HepG2 (cell line): ENCODE results near the gene NUDT8. TPM values are rescaled to one million over a fixed set of nuclear protein-coding genes. Genes with fewer than 3 reads are reported as not detected.

ENCODE experiments used
- ATAC-seq: fragments of 200-7000 bp; cut with Tn5 transposase; 3 replicates; pipeline ENCODE4 v1.9.1; 2020; ENCODE audit warnings: mild to moderate bottlenecking, moderate library complexity
- BruUV-seq: library from RNA; stranded (reverse); fragments of 400-500 nt; replicated peaks from 2 replicates; lab custom pipeline; 2021; lab: Mats Ljungman, UMichigan
- CTCF ChIA-PET: fragments of 300-600 bp; formaldehyde crosslinking; extraction: SDS; loops from one replicate; lab custom pipeline; 2021; ENCODE audit warnings: low total read pairs, inconsistent platforms, low intra/inter-chr PET ratio; lab: Yijun Ruan, JAX
- POLR2A ChIA-PET: fragments of 350-600 bp; sonication (Branson Sonifier 250); formaldehyde crosslinking; loops from one replicate; lab custom pipeline; 2020; ENCODE audit warnings: antibody characterized with exemption, inconsistent platforms; lab: Yijun Ruan, JAX
- DNase-seq: peaks from one replicate; pipeline ENCODE4 v3.0.0-alpha.2; 2015; ENCODE audit warnings: low spot score
- FAIRE-seq: peaks from 3 replicates; lab custom pipeline; 2011; peaks lifted over from hg19 to GRCh38; lab: Jason Lieb, UNC
- H2AFZ ChIP-seq: one replicate; pipeline ENCODE4 v1.6.1; 2011; ENCODE audit warnings: low read length, inconsistent platforms
- H3K27ac ChIP-seq: fragments of 300-600 bp; 3 replicates; pipeline ENCODE4 v1.8.0; 2011; ENCODE audit warnings: mixed run types, mild to moderate bottlenecking, mixed read lengths, low read length, inconsistent platforms; ENCODE audit not compliant: insufficient read depth; ENCODE audit errors: extremely low read length
- H3K27me3 ChIP-seq, 2 experiments: fragments of 200-600 bp in 1 of 2; 2 replicates in 1 of 2; 3 replicates in 1 of 2; pipeline versions ENCODE4 v1.6.0 to v1.8.0; 2011; ENCODE audit warnings: low read length in 2 of 2, mild to moderate bottlenecking in 2 of 2, moderate library complexity in 2 of 2, inconsistent platforms in 1 of 2; ENCODE audit not compliant: insufficient read depth in 2 of 2, control insufficient read depth in 1 of 2
- H3K36me3 ChIP-seq, 2 experiments: fragments of 200-600 bp in 1 of 2; replicated peaks in 1 of 2; 2 replicates in 1 of 2; 3 replicates in 1 of 2; pipeline versions ENCODE4 v1.5.1 to v1.8.0; 2011; ENCODE audit warnings: low read length in 2 of 2, inconsistent platforms in 1 of 2; ENCODE audit not compliant: insufficient read depth in 2 of 2, control insufficient read depth in 1 of 2
- H3K4me1 ChIP-seq: 2 replicates; pipeline ENCODE4 v1.5.1; 2012; ENCODE audit warnings: low read length, inconsistent platforms; ENCODE audit not compliant: insufficient read depth
- H3K4me2 ChIP-seq: 2 replicates; pipeline ENCODE4 v1.6.0; 2011; ENCODE audit warnings: low read depth, low read length, inconsistent platforms
- H3K4me3 ChIP-seq, 3 experiments: fragments of 200-600 bp in 1 of 3; sonication (generic), shearing (Covaris generic) in 1 of 3; replicated peaks in 1 of 3; 2 replicates each; pipeline ENCODE4 v1.5.1; 2011 to 2016; ENCODE audit warnings: low read length in 3 of 3, inconsistent platforms in 2 of 3, low read depth in 2 of 3, mild to moderate bottlenecking in 2 of 3, control low read depth in 1 of 3, mixed read lengths in 1 of 3; ENCODE audit not compliant: insufficient read depth in 1 of 3
- H3K79me2 ChIP-seq: one replicate; pipeline ENCODE4 v1.6.1; 2011; ENCODE audit warnings: low read length, inconsistent platforms; ENCODE audit not compliant: insufficient read depth
- H3K9ac ChIP-seq: 2 replicates; pipeline ENCODE4 v1.6.0; 2011; ENCODE audit warnings: mild to moderate bottlenecking, low read depth, low read length, inconsistent platforms; ENCODE audit not compliant: insufficient read depth
- H3K9me3 ChIP-seq: 2 replicates; pipeline ENCODE4 v1.5.1; 2012; ENCODE audit warnings: mild to moderate bottlenecking, low read length
- H4K20me1 ChIP-seq: 2 replicates; pipeline ENCODE4 v1.6.0; 2011; ENCODE audit warnings: inconsistent platforms, mild to moderate bottlenecking, low read length, moderate library complexity; ENCODE audit not compliant: insufficient read depth
- ATF1 ChIP-seq: IDR thresholded peaks from 2 replicates; pipeline ENCODE4 v1.6.1; 2016; ENCODE audit warnings: mild to moderate bottlenecking, control low read depth
- CHD2 ChIP-seq: IDR thresholded peaks from 2 replicates; pipeline ENCODE4 v1.6.1; 2011; ENCODE audit warnings: low read depth, low read length, improper control_type of control experiment
- E2F5 ChIP-seq: sonication (generic); formaldehyde crosslinking; conservative IDR thresholded peaks from 2 replicates; pipeline ENCODE4 v1.4.0; 2020; ENCODE audit warnings: missing genetic modification reagents
- JDP2 ChIP-seq: sonication (generic); formaldehyde crosslinking; IDR thresholded peaks from 2 replicates; pipeline ENCODE4 v1.8.1; 2022; ENCODE audit warnings: missing genetic modification reagents, borderline replicate concordance
- KDM4B ChIP-seq: sonication (generic); formaldehyde crosslinking; IDR thresholded peaks from 2 replicates; pipeline ENCODE4 v1.4.0; 2020; ENCODE audit warnings: missing genetic modification reagents
- KLF9 ChIP-seq: IDR thresholded peaks from 2 replicates; pipeline ENCODE4 v1.6.1; 2016; ENCODE audit warnings: low read depth
- MLLT10 ChIP-seq: sonication (generic); formaldehyde crosslinking; IDR thresholded peaks from 2 replicates; pipeline ENCODE4 v1.4.0; 2020; ENCODE audit warnings: missing genetic modification reagents
- PAF1 ChIP-seq: IDR thresholded peaks from 2 replicates; pipeline ENCODE4 v1.6.1; 2016; ENCODE audit warnings: missing genetic modification reagents, missing compliant biosample characterization
- RAD21 ChIP-seq: fragments of 450-650 bp; formaldehyde crosslinking; IDR thresholded peaks from 2 replicates; pipeline ENCODE4 v1.5.0; 2020; ENCODE audit warnings: mild to moderate bottlenecking
- RXRB ChIP-seq: IDR thresholded peaks from 2 replicates; pipeline ENCODE4 v1.6.1; 2016; ENCODE audit warnings: borderline replicate concordance, missing genetic modification reagents, missing compliant biosample characterization
- STAT5B ChIP-seq: sonication (generic); formaldehyde crosslinking; IDR thresholded peaks from 2 replicates; pipeline ENCODE4 v1.4.0; 2020; ENCODE audit warnings: missing genetic modification reagents
- TCF12 ChIP-seq, 2 experiments: fragments of 450-650 bp in 1 of 2; sonication (generic) in 1 of 2; formaldehyde crosslinking in 1 of 2; IDR thresholded peaks; 2 replicates each; pipeline versions ENCODE4 v1.6.1 to v1.8.0; 2017 to 2022; ENCODE audit warnings: antibody characterized with exemption in 1 of 2, mild to moderate bottlenecking in 1 of 2, missing genetic modification reagents in 1 of 2, moderate library complexity in 1 of 2
- ZNF30 ChIP-seq: sonication (generic); formaldehyde crosslinking; IDR thresholded peaks from 2 replicates; pipeline ENCODE4 v1.5.0; 2020; ENCODE audit warnings: mild to moderate bottlenecking, missing genetic modification reagents
- ZNF333 ChIP-seq: sonication (generic); formaldehyde crosslinking; IDR thresholded peaks from 2 replicates; pipeline ENCODE4 v1.4.0; 2020; ENCODE audit warnings: mild to moderate bottlenecking, missing genetic modification reagents, borderline replicate concordance
- ZSCAN20 ChIP-seq: sonication (generic); formaldehyde crosslinking; IDR thresholded peaks from 2 replicates; pipeline ENCODE4 v1.4.0; 2020; ENCODE audit warnings: missing genetic modification reagents, mild to moderate bottlenecking, borderline replicate concordance
- WGBS: methylation state at CpG from one replicate; pipeline ENCODE4 v1.1.6; 2017; ENCODE audit warnings: low lambda C conversion rate; 5-methylcytosine and 5-hydroxymethylcytosine counted together
- in situ Hi-C: cut with HindIII; loops from 2 replicates; pipeline ENCODE4 v1.10.0; 2017; ENCODE audit warnings: low pct_unique_long_range_greater_than_20kb; ENCODE audit not compliant: extremely low pct_ligation_motif_present
- intact Hi-C: fragments of 100-400 bp; cut with micrococcal nuclease; formaldehyde crosslinking; loops from one replicate; pipeline ENCODE4 v1.10.0; 2022; ENCODE audit not compliant: unreplicated experiment
- polyA plus RNA-seq, 8 experiments: library from polyadenylated mRNA; depleted of rRNA in 3 of 8; stranded (reverse) in 7 of 8; unstranded in 1 of 8; fragments of >200 nt; fragmentation: Illumina TruSeq in 4 of 8; extraction: Trizol in 4 of 8; gene quantifications; 2 replicates each; pipeline versions ENCODE4 v1.2.1 to v1.2.3, GENCODE V29; 2011 to 2016; ENCODE audit warnings: low read depth in 4 of 8, missing spikeins in 1 of 8, mixed read lengths in 1 of 8; ENCODE audit not compliant: insufficient read depth in 1 of 8
- total RNA-seq, 5 experiments: library from RNA; depleted of rRNA; stranded (reverse); fragments of >200 nt; fragmentation: Illumina TruSeq; extraction: Trizol; gene quantifications; 2 replicates each; pipeline ENCODE4 v1.2.3, GENCODE V29; 2016; ENCODE audit warnings: low read depth in 1 of 5
- TF ChIP-seq, protein P1 (sequence below): sonication (generic); formaldehyde crosslinking; IDR thresholded peaks from 2 replicates; pipeline ENCODE4 v1.5.0; 2020; ENCODE audit warnings: mild to moderate bottlenecking, missing genetic modification reagents

NUDT8 gene
- total and polyA plus RNA-seq, 2 of the 13 experiments (the other 11 are each of a cell fraction or from before 2014, with no cell fraction given), result 6.7 to 25.8 TPM

GRCh38 chr11:67588136-67588503 is 41.6 kb downstream of the NUDT8 start:
- Histone ChIP-seq H3K4me1 (peaks cover 4% of the 10 kb centered on the region), H3K27me3 (peaks cover 0 to 5% of the 10 kb centered on the region in 2 experiments; a peak in 1 of 5 replicates), H3K79me2 (no peaks in the 10 kb centered on the region), H3K4me3 (no peak overlapping the region), H2AFZ (no peak overlapping the region), H3K27ac (no peak overlapping the region), H3K9me3 (no peaks in the 10 kb centered on the region), H4K20me1 (no peaks in the 10 kb centered on the region), H3K9ac (no peak overlapping the region), H3K4me2 (no peak overlapping the region), H3K36me3 (no peaks in the 10 kb centered on the region)
- intact Hi-C loops, result no loop called here
- TF ChIP-seq PAF1 (CRISPR knock-in tag), result no peak
- no peak for TF ChIP-seq MLLT10 (CRISPR knock-in tag)
- TF ChIP-seq E2F5 (CRISPR knock-in tag), result no peak
- TF ChIP-seq RAD21 (CRISPR knock-in tag), result no peak
- no peak for TF ChIP-seq ZNF333 (CRISPR knock-in tag)
- TF ChIP-seq KLF9 (CRISPR knock-in tag), result no peak
- no peak for TF ChIP-seq ZNF30 (CRISPR knock-in tag)
- no peak for TF ChIP-seq TCF12 (IDR thresholded peaks at IDR 0.05)
- TF ChIP-seq TCF12 (CRISPR knock-in tag; IDR thresholded peaks at IDR 0.05), result no peak
- no peak for TF ChIP-seq ZSCAN20 (CRISPR knock-in tag)
- TF ChIP-seq STAT5B (CRISPR knock-in tag), result no peak
- no peak for TF ChIP-seq CHD2
- TF ChIP-seq JDP2 (CRISPR knock-in tag), result no peak
- TF ChIP-seq, protein P1, sequence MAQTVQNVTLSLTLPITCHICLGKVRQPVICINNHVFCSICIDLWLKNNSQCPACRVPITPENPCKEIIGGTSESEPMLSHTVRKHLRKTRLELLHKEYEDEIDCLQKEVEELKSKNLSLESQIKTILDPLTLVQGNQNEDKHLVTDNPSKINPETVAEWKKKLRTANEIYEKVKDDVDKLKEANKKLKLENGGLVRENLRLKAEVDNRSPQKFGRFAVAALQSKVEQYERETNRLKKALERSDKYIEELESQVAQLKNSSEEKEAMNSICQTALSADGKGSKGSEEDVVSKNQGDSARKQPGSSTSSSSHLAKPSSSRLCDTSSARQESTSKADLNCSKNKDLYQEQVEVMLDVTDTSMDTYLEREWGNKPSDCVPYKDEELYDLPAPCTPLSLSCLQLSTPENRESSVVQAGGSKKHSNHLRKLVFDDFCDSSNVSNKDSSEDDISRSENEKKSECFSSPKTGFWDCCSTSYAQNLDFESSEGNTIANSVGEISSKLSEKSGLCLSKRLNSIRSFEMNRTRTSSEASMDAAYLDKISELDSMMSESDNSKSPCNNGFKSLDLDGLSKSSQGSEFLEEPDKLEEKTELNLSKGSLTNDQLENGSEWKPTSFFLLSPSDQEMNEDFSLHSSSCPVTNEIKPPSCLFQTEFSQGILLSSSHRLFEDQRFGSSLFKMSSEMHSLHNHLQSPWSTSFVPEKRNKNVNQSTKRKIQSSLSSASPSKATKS (CRISPR knock-in tag), result no peak
- no peak for TF ChIP-seq RXRB
- TF ChIP-seq ATF1, result no peak
- no peak for TF ChIP-seq KDM4B
- BruUV-seq, result no TSS peak
- ChIA-PET POLR2A (no interaction called here), CTCF (no interaction called here)
- in situ Hi-C loops, result no loop called here
- FAIRE-seq (no peak), DNase-seq (no peak), ATAC-seq (no peak)
- 43% methylated on average over 1 of the region's 1 CpG for WGBS
